Keratinocyte (primary cell): ENCODE measurements around the gene CELF2. TPM values are rescaled to one million over a fixed set of nuclear protein-coding genes. Genes with fewer than 3 reads are reported as not detected.

Experiments
- DNase-seq: peaks from one replicate; pipeline ENCODE4 v3.0.0-alpha.2; 2011; ENCODE audit warnings: low read depth, missing footprints, low spot score
- FAIRE-seq: peaks from 2 replicates; lab custom pipeline; 2011; peaks lifted over from hg19 to GRCh38; lab: Jason Lieb, UNC
- H2AFZ ChIP-seq: 2 replicates; pipeline ENCODE4 v1.6.0; 2012; ENCODE audit warnings: low read length, control low read depth, inconsistent platforms; ENCODE audit not compliant: control insufficient read depth
- H3K27ac ChIP-seq: 2 replicates; pipeline ENCODE4 v1.5.1; 2011; ENCODE audit warnings: low read length; ENCODE audit not compliant: control insufficient read depth, insufficient read depth
- H3K27me3 ChIP-seq: 3 replicates; pipeline ENCODE4 v1.6.0; 2011; ENCODE audit warnings: low read length; ENCODE audit not compliant: control insufficient read depth, insufficient read depth; ENCODE audit errors: extremely low read depth
- H3K36me3 ChIP-seq, 2 experiments: 2 replicates in 1 of 2; 3 replicates in 1 of 2; pipeline ENCODE4 v1.5.1; 2011; ENCODE audit warnings: low read length in 2 of 2, mild to moderate bottlenecking in 1 of 2; ENCODE audit not compliant: control insufficient read depth in 2 of 2, insufficient read depth in 2 of 2; ENCODE audit errors: extremely low read depth in 1 of 2
- H3K4me1 ChIP-seq: 3 replicates; pipeline ENCODE4 v1.5.1; 2011; ENCODE audit warnings: low read length; ENCODE audit not compliant: control insufficient read depth, insufficient read depth; ENCODE audit errors: extremely low read depth
- H3K4me2 ChIP-seq: 3 replicates; pipeline ENCODE4 v1.6.0; 2011; ENCODE audit warnings: low read depth, low read length; ENCODE audit not compliant: control insufficient read depth, insufficient read depth; ENCODE audit errors: extremely low read depth
- H3K4me3 ChIP-seq, 3 experiments: fragments of 200-600 bp in 1 of 3; sonication (generic) in 1 of 3; 2 replicates in 2 of 3; 3 replicates in 1 of 3; pipeline ENCODE4 v1.5.1; 2011 to 2016; ENCODE audit warnings: low read length in 3 of 3, mild to moderate bottlenecking in 3 of 3, control low read depth in 2 of 3, inconsistent platforms in 1 of 3, low read depth in 1 of 3, mixed read lengths in 1 of 3, mixed run types in 1 of 3, moderate library complexity in 1 of 3; ENCODE audit not compliant: control insufficient read depth in 2 of 3, insufficient read depth in 2 of 3; ENCODE audit errors: extremely low read depth in 1 of 3
- H3K79me2 ChIP-seq: 2 replicates; pipeline ENCODE4 v1.6.0; 2012; ENCODE audit warnings: low read length; ENCODE audit not compliant: control insufficient read depth, insufficient read depth
- H3K9ac ChIP-seq: 3 replicates; pipeline ENCODE4 v1.6.0; 2011; ENCODE audit warnings: low read length; ENCODE audit not compliant: control insufficient read depth, insufficient read depth; ENCODE audit errors: extremely low read depth
- H3K9me1 ChIP-seq: 3 replicates; pipeline ENCODE4 v1.6.0; 2011; ENCODE audit warnings: low read length; ENCODE audit not compliant: control insufficient read depth, insufficient read depth; ENCODE audit errors: extremely low read depth
- H3K9me3 ChIP-seq: 2 replicates; pipeline ENCODE4 v1.5.1; 2012; ENCODE audit warnings: low read depth, low read length; ENCODE audit not compliant: control insufficient read depth
- H4K20me1 ChIP-seq: 3 replicates; pipeline ENCODE4 v1.6.0; 2011; ENCODE audit warnings: low read length; ENCODE audit not compliant: control insufficient read depth, insufficient read depth; ENCODE audit errors: extremely low read depth
- CTCF ChIP-seq, 3 experiments: IDR thresholded peaks in 1 of 3; conservative IDR thresholded peaks in 1 of 3; optimal IDR thresholded peaks in 1 of 3; 2 replicates in 2 of 3; 3 replicates in 1 of 3; pipeline versions ENCODE3 to v1.5.1; 2011; ENCODE audit warnings: low read length in 3 of 3, mild to moderate bottlenecking in 3 of 3, moderate library complexity in 2 of 3, control low read depth in 1 of 3, inconsistent platforms in 1 of 3; ENCODE audit not compliant: insufficient read depth in 2 of 3; ENCODE audit errors: extremely low read depth in 1 of 3
- EZH2 ChIP-seq: IDR thresholded peaks from one replicate; pipeline ENCODE4 v1.6.1; 2012; ENCODE audit warnings: inconsistent platforms, mild to moderate bottlenecking, low read length, moderate library complexity
- dilution Hi-C: fragments of 300-500 bp; cut with MboI; formaldehyde crosslinking; loops from one replicate; pipeline ENCODE4 v1.7.0; 2020; ENCODE audit warnings: low sequenced_read_pairs; ENCODE audit not compliant: extremely low pct_ligation_motif_present
- polyA plus RNA-seq, 5 experiments: library from polyadenylated mRNA; depleted of rRNA in 3 of 5; stranded (reverse) in 3 of 5; stranded (forward) in 1 of 5; unstranded in 1 of 5; fragments of >200 nt; gene quantifications; 1 replicate in 1 of 5; 2 replicates in 3 of 5; 3 replicates in 1 of 5; pipeline versions ENCODE4 v1.2.1 to v1.2.3, GENCODE V29; 2011 to 2012; ENCODE audit warnings: missing spikeins in 2 of 5, low read depth in 1 of 5, low replicate concordance in 1 of 5

The CELF2 gene
- polyA plus RNA-seq, 1 donor (not counting 4 experiments of a cell fraction or from before 2014, with no cell fraction given) = 9.8 TPM

- FAIRE-seq = no peak
- no peaks in the 10 kb centered on the region for H3K79me2 ChIP-seq
- H3K4me2 ChIP-seq = no peak overlapping the region
- no peaks in the 10 kb centered on the region for H3K27me3 ChIP-seq
- H2AFZ ChIP-seq = no peak overlapping the region
- dilution Hi-C loops = no loop called here
- no peaks in the 10 kb centered on the region for H3K36me3 ChIP-seq
- no peak overlapping the region for H3K27ac ChIP-seq
- H3K4me3 ChIP-seq = no peak overlapping the region
- no peak for DNase-seq
- no peaks in the 10 kb centered on the region for H3K9me3 ChIP-seq
- no peaks in the 10 kb centered on the region for H4K20me1 ChIP-seq
- H3K4me1 ChIP-seq = no peaks in the 10 kb centered on the region
- TF ChIP-seq EZH2 = no peak
- no peak for TF ChIP-seq CTCF (optimal IDR thresholded peaks at IDR 0.05 in 1 of 3, IDR thresholded peaks at IDR 0.05 in 1 of 3, conservative IDR thresholded peaks at IDR 0.05 in 1 of 3; ENCODE audit: extremely low read depth in 1 of 3, insufficient read depth in 2 of 3, low read length in 3 of 3)
- H3K9ac ChIP-seq = no peak overlapping the region
- H3K9me1 ChIP-seq = no peaks in the 10 kb centered on the region
Measured at GRCh38 chr10:11207560-11207844, 189.8 kb downstream of the CELF2 start.

- dilution Hi-C loops = no loop called here
- no peak for FAIRE-seq
Measured at GRCh38 chr10:11208243-11208642, 190.6 kb downstream of the CELF2 start.

More at GRCh38 chr10:11208243-11208642, 190.6 kb downstream of the CELF2 start:
- no peak overlapping the region for H2AFZ ChIP-seq
- H3K9me1 ChIP-seq = no peaks in the 10 kb centered on the region
- H3K4me3 ChIP-seq = no peak overlapping the region
- no peak overlapping the region for H3K4me2 ChIP-seq
- H3K9ac ChIP-seq = no peak overlapping the region
- H3K27me3 ChIP-seq = no peaks in the 10 kb centered on the region
- no peak for TF ChIP-seq EZH2
- DNase-seq = no peak
- no peaks in the 10 kb centered on the region for H3K79me2 ChIP-seq
- no peaks in the 10 kb centered on the region for H3K4me1 ChIP-seq
- H3K9me3 ChIP-seq = no peaks in the 10 kb centered on the region
- H4K20me1 ChIP-seq = no peaks in the 10 kb centered on the region
- no peak overlapping the region for H3K27ac ChIP-seq
- H3K36me3 ChIP-seq = no peaks in the 10 kb centered on the region
